ENCODE results near the gene PVALEF.

DNA sequence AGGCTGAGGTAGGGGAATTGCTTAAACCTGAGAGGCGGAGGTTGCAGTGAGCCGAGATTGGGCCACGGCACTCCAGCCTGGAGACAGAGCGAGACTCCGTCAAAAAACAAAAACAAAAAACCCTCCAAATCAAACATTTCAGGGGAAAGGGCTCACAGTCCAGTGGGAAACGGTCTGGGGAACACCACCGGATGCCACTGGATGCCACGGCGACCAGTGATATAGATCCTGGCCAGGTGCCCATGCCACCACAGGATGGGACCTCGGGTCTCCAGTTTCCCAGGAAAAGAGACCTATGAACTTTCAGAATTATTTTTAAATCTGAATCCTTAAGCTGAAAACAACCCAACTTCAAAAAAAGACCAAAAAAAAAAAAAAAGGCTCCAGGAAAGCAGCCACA is 45.2 kb downstream of the PVALEF start:
- TF ChIP-seq YY1 (IDR thresholded peaks at IDR 0.05; ENCODE audit: insufficient read depth, insufficient read length) (no peak), SUZ12 (IDR thresholded peaks at IDR 0.05; ENCODE audit: extremely low read depth, insufficient read depth, insufficient read length) (no peak)

All from NT2/D1 (cell line).